Germinal center (tissue), 1 donor: ENCODE data around the gene SUSD1.
A peak's percentile ranks its signal among the peaks of the same experiment; 100 is the strongest.
"Not testable (repeated sequence)": the region's sequence is repeated elsewhere in the genome, so short reads cannot be mapped to it uniquely, and the experiment has no call there.

Experiments used
- DNase-seq: peaks from one replicate; pipeline ENCODE4 v3.0.0; 2012; ENCODE audit warnings: mixed read lengths, low spot score

The SUSD1 gene

GRCh38 chr9:112129246-112129645 is 45.9 kb downstream of the SUSD1 start:
- DNase-seq, result no peak

- not testable (repeated sequence) for DNase-seq
Observed at GRCh38 chr9:112128399-112128798, 46.7 kb downstream of the SUSD1 start.

GRCh38 chr9:112127281-112127680 is 47.8 kb downstream of the SUSD1 start:
- DNase-seq, result no peak

DNA sequence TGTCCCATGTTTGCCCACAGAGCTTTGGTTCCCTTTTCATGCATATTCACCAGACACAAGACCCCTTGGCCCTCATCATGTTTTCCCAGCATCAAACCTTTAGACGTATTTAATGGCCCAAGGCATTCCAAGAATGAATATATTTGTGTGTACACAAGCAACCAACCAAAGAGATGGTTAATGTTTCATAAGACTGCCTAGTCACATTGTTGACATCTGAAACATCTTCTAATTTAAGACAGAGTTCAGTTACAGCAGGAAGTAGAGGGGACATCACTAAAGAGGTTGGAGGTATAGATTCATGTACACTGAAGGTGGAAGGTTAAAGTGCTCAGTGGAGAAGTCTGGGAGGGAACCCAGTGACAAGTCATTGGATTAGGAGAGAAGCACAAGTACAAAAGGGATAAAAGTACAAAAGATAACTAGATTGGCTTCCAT is 49.1 kb downstream of the SUSD1 start:
- DNase-seq, result no peak

- no peak for DNase-seq
Observed at GRCh38 chr9:112124156-112124555, 50.9 kb downstream of the SUSD1 start.

DNA sequence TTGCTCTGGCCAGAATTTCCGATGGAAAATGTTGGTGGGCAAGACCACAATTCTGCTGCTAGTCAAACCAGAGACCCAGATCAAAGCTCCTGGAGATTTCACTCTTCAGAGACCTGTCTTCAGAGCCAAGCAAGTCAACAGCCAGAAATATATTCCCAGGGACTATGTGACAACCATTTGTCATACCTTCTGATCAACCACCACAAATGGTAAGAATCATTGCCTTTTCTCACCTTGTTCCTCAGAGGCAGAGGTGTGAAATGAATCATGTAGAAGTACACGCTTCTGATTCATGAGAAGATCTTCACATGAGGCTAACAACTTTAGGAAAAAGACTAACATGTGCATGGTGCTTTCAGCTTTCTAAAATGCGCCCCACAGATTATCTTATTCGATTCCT is 53.5 kb downstream of the SUSD1 start:
- DNase-seq, result no peak

DNA sequence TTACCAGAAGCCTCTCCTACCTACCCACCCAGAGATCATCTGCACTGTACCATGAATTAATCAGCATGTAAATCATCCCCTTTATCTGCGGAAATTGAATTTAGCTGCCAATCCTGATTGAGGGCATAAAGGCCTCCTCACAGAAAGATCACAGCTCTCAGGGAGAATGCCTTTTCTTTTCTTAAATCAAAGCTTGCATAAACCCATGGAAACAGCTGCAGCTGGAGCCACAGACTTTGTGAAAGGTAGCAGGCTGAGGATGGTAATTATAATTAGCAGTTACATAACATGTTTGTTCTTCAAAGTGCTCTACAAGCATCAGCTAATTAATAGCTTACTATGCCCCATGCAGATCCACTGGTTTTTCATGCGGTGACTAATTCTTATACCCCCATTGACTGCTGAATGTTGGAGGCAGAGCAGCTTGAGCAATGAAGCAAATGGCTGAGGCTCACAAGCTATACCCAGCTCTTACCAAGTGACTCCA is 54.6 kb downstream of the SUSD1 start:
- DNase-seq, result no peak

- no peak for DNase-seq
Observed at GRCh38 chr9:112120030-112120341, 55.1 kb downstream of the SUSD1 start.

DNA sequence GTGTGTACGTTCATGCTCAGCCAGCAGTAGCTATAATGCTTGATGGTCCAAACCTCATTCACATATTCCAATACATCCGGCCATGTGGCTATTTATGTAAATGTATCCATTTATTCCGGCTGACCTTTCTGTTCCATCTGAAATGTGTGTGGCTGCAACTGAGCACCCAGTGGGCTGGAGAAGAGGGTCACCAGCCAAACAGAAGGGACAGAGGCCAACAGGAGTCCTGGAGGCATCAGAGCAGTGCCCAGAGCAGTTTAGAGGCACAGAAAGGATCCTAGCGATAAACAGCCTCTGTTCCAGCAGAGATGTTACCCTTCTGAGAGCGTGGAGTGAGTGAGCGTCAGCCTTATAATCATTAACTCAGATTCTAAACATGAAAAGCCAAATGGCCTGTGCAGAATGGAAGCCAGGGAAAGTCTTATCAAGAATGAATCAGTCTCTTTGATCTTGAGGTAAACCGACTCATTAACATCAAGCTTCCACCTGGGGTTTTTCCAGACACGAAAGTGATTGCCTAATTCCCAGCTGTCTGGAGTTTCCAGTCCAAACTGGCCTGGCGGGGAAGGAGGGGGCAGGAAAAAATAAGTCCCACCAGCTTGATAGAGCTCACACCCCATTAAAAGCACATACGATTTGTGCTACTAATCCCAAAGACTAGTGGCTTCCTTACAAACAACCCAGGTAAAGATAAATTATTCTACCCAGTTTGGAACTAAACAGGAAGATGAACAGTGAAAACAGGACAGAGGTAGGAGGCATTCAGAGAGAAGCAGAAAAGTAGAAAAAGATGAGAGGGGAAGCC is 55.7 kb downstream of the SUSD1 start:
- DNase-seq, result no peak

- no peak for DNase-seq
Observed at GRCh38 chr9:112118009-112118408, 57.1 kb downstream of the SUSD1 start.

- DNase-seq, result no peak
Observed at GRCh38 chr9:112115970-112116753, 58.9 kb downstream of the SUSD1 start.

DNA sequence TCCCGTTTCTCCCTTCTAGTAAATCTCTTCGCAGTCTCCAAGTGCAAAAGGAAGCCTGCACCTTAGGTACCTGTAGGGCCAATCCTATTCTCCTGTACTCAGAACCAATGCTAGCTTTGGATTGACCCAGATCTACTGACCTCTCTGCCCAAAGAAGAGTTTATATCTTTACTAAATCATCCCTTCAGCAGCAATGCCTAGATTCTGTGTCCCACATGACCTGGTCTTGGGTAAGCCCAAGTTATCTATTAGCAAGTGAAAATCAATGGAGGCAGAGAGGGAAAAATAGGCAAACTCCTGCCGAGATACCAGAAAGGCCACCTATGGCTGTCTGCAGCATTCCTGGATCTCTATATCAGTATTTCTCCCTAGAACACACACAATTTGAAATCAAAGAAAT is 60.0 kb downstream of the SUSD1 start:
- no peak for DNase-seq

GRCh38 chr9:112112941-112113681 is 62.0 kb downstream of the SUSD1 start:
- no peak for DNase-seq

DNA sequence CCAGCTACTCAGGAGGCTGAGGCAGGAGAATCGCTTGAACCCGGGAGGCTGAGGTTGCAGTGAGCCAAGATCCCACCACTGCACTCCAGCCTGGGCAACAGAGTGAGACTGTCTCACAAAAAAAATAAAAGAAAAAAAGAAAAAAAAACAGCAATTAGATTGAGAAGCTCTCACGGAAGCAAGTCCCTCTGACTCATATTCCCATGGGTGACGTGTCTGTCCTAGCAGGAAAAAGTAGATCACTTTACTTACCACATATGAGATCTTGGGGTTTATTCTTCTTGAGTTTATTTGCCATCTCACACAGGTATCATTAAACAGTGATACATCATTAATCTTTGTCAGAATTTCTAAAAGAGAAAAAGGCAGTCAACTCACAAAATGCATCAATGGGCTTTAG is 62.6 kb downstream of the SUSD1 start:
- DNase-seq, result no peak

- peak; percentile 14 for DNase-seq
Observed at GRCh38 chr9:112111461-112111860, 63.6 kb downstream of the SUSD1 start.

GRCh38 chr9:112110777-112111113 is 64.4 kb downstream of the SUSD1 start:
- peak; percentile 31 for DNase-seq

GRCh38 chr9:112110094-112110776 is 64.9 kb downstream of the SUSD1 start:
- no peak for DNase-seq

- DNase-seq, result peak; percentile 55
Observed at GRCh38 chr9:112104901-112105300, 70.2 kb downstream of the SUSD1 start.

GRCh38 chr9:112104401-112104800 is 70.7 kb downstream of the SUSD1 start:
- peak; percentile 10 for DNase-seq

- no peak for DNase-seq
Observed at GRCh38 chr9:112103405-112103804, 71.7 kb downstream of the SUSD1 start.

- DNase-seq, result peak; percentile 75
Observed at GRCh38 chr9:112097712-112098688, 77.1 kb downstream of the SUSD1 start.
